GM23248 (cell line): Measurements from ENCODE around the gene KAT8. TPM values are rescaled to one million over a fixed set of nuclear protein-coding genes. Genes with fewer than 3 reads are reported as not detected.
A peak's percentile ranks its signal among the peaks of the same experiment; 100 is the strongest.

Source experiments
- DNase-seq: peaks from one replicate; pipeline ENCODE4 v3.0.0-alpha.2; 2015
- H2AFZ ChIP-seq: fragments of 200-600 bp; sonication (generic); 2 replicates; pipeline ENCODE4 v1.6.1; 2016; ENCODE audit warnings: antibody characterized with exemption
- H3F3A ChIP-seq: fragments of 200-600 bp; sonication (generic); 2 replicates; pipeline ENCODE4 v1.6.1; 2016; ENCODE audit warnings: mild to moderate bottlenecking, antibody characterized with exemption, mixed run types; ENCODE audit not compliant: insufficient read depth
- H3K27ac ChIP-seq: fragments of 200-600 bp; sonication (generic); 2 replicates; pipeline ENCODE4 v1.5.1; 2016; ENCODE audit warnings: mild to moderate bottlenecking
- H3K27me3 ChIP-seq: fragments of 200-600 bp; sonication (generic); replicated peaks from 2 replicates; pipeline ENCODE4 v1.6.1; 2016; ENCODE audit warnings: mild to moderate bottlenecking; ENCODE audit not compliant: insufficient read depth
- H3K36me3 ChIP-seq: fragments of 200-600 bp; sonication (generic); 2 replicates; pipeline ENCODE4 v1.6.1; 2016; ENCODE audit warnings: low read depth, mild to moderate bottlenecking
- H3K4me1 ChIP-seq: fragments of 200-600 bp; sonication (generic); 2 replicates; pipeline ENCODE4 v1.6.1; 2016; ENCODE audit warnings: mild to moderate bottlenecking; ENCODE audit not compliant: insufficient read depth
- H3K4me2 ChIP-seq: fragments of 200-600 bp; sonication (generic); one replicate; pipeline ENCODE4 v1.6.1; 2016; ENCODE audit warnings: mild to moderate bottlenecking; ENCODE audit not compliant: unreplicated experiment
- H3K4me3 ChIP-seq: fragments of 200-600 bp; sonication (generic); 2 replicates; pipeline ENCODE4 v1.5.1; 2016; ENCODE audit warnings: mild to moderate bottlenecking
- H3K79me2 ChIP-seq: fragments of 200-600 bp; sonication (generic); 2 replicates; pipeline ENCODE4 v1.6.1; 2016; ENCODE audit warnings: mild to moderate bottlenecking; ENCODE audit not compliant: insufficient read depth
- H3K9ac ChIP-seq: fragments of 200-600 bp; sonication (generic); 2 replicates; pipeline ENCODE4 v1.6.1; 2016; ENCODE audit warnings: mild to moderate bottlenecking
- H3K9me2 ChIP-seq: fragments of 200-600 bp; sonication (generic); 2 replicates; pipeline ENCODE4 v1.6.1; 2016; ENCODE audit warnings: mixed run types, mild to moderate bottlenecking, moderate library complexity; ENCODE audit not compliant: insufficient read depth
- H3K9me3 ChIP-seq: fragments of 200-600 bp; sonication (generic); one replicate; pipeline ENCODE4 v1.6.1; 2017; ENCODE audit warnings: low read depth
- H4K20me1 ChIP-seq: fragments of 200-600 bp; sonication (generic); 2 replicates; pipeline ENCODE4 v1.6.0; 2016; ENCODE audit not compliant: insufficient read depth
- EZH2 ChIP-seq: fragments of 200-600 bp; sonication (generic); IDR thresholded peaks from 2 replicates; pipeline ENCODE4 v1.6.1; 2018; ENCODE audit warnings: antibody characterized with exemption, mild to moderate bottlenecking; ENCODE audit not compliant: insufficient read depth, poor library complexity, severe bottlenecking
- EZH2phosphoT487 ChIP-seq: fragments of 200-600 bp; sonication (generic); IDR thresholded peaks from 2 replicates; pipeline ENCODE4 v1.6.1; 2018; ENCODE audit warnings: antibody characterized with exemption, moderate library complexity, mild to moderate bottlenecking, low read depth; ENCODE audit not compliant: insufficient read depth
- WGBS, 2 experiments: methylation state at CpG; one replicate each; pipeline ENCODE4 v1.1.6; 2015 to 2017; ENCODE audit warnings: low lambda C conversion rate in 2 of 2, low coverage in 1 of 2; ENCODE audit errors: missing lambda C conversion rate in 2 of 2; 5-methylcytosine and 5-hydroxymethylcytosine counted together
- in situ Hi-C: fragments of 300-500 bp; cut with MboI; formaldehyde crosslinking; loops from 2 replicates; pipeline ENCODE4 v1.15.0; 2020
- polyA plus RNA-seq: library from polyadenylated mRNA; unstranded; fragments of >200 nt; fragmentation: Nextera tagmentation; extraction: Ambion mirVana; gene quantifications from 2 replicates; pipeline ENCODE4 v1.2.1, GENCODE V29; 2016
- total RNA-seq: library from RNA; depleted of rRNA; stranded (reverse); fragments of >200 nt; shearing (Covaris generic); gene quantifications from 2 replicates; pipeline ENCODE4 v1.2.3, GENCODE V29; 2014

The KAT8 gene
- total and polyA plus RNA-seq, 2 experiments from 2014 or later = 18.4 to 50.9 TPM

DNA sequence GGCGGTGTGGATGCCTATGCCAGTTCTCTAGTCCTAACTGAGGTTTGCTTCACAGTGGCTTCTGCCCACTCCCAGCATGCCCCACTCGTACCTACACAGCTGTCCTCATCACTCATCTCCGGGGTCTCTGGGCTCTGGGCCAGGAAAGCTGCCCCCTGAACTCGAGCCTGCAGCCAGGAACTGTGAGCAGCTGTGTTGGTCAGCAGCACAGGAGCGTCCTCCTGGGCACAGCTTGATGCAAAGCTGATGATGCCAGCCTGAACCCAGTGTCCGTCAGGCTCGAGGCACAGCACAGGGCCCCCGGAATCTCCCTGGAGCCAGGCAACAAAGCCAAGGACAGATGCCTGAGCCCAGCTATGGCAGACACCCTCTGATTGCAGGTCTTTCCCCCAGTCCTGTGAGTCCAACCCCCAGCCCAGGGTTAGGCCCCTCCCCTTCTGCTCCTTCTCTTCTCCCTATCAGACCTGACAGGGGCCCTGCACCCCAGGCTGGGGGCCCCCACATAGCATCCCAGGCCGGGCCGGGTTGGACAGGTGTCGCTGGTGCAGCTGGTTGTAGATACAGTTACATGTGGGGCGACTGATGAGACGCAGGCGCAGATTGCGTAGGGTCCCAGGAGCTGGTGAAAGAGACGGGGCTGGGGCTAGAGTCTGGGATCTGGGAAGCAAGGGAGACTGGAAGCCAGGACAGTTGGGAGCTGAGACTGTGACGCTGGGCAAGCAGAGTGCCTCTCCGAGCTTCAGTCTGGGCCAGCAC is 31.4 kb upstream of the KAT8 start:
- 92% methylated on average over 18 of the region's 18 CpGs for WGBS, 2 experiments
- peaks cover 4% of the 10 kb centered on the region for H3F3A ChIP-seq
- H3K9me3 ChIP-seq = no peaks in the 10 kb centered on the region
- no peaks in the 10 kb centered on the region for H3K27me3 ChIP-seq
- no peak overlapping the region for H3K9ac ChIP-seq
- no peaks in the 10 kb centered on the region for H3K9me2 ChIP-seq
- no peaks in the 10 kb centered on the region for H4K20me1 ChIP-seq
- H3K4me1 ChIP-seq = peaks cover 10% of the 10 kb centered on the region
- H3K36me3 ChIP-seq = peaks cover 6% of the 10 kb centered on the region; the same call in 1 of the 2 replicates
- no peak overlapping the region for H3K27ac ChIP-seq
- no peak overlapping the region for H2AFZ ChIP-seq
- in situ Hi-C loops = no loop called here
- TF ChIP-seq EZH2phosphoT487 = no peak
- TF ChIP-seq EZH2 = no peak
- no peak overlapping the region for H3K4me2 ChIP-seq
- H3K79me2 ChIP-seq = peaks cover 54% of the 10 kb centered on the region
- DNase-seq = no peak
- H3K4me3 ChIP-seq = no peak overlapping the region

DNA sequence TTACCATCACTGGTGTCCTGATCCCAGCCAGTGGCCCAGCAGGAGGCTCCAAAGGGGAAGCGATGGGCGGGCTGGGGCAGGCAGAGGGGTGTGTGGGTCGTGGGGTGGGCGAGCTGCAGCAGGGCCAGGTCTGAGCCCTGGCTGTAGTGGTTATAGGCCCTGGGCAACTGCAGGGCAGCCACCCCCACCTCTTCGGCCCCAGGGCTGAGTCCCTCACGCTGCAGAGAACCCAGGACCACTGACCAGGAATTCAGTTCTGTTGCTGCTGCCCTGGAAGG is 30.9 kb upstream of the KAT8 start:
- Histone ChIP-seq H3K79me2 (peaks cover 59% of the 10 kb centered on the region), H3K9me2 (no peaks in the 10 kb centered on the region), H3K4me2 (no peak overlapping the region), H4K20me1 (no peaks in the 10 kb centered on the region), H3K4me1 (peaks cover 15% of the 10 kb centered on the region), H3F3A (peaks cover 9% of the 10 kb centered on the region), H3K27ac (no peak overlapping the region), H3K36me3 (peaks cover 11% of the 10 kb centered on the region; the same call in 1 of the 2 replicates), H3K4me3 (no peak overlapping the region), H2AFZ (no peak overlapping the region), H3K9me3 (no peaks in the 10 kb centered on the region), H3K9ac (no peak overlapping the region), H3K27me3 (no peaks in the 10 kb centered on the region)
- WGBS, 2 experiments = 76 to 90% methylated on average over 4 to 6 of the region's 6 CpGs
- TF ChIP-seq EZH2 = no peak
- no peak for TF ChIP-seq EZH2phosphoT487
- DNase-seq = no peak
- in situ Hi-C loops = no loop called here

DNA sequence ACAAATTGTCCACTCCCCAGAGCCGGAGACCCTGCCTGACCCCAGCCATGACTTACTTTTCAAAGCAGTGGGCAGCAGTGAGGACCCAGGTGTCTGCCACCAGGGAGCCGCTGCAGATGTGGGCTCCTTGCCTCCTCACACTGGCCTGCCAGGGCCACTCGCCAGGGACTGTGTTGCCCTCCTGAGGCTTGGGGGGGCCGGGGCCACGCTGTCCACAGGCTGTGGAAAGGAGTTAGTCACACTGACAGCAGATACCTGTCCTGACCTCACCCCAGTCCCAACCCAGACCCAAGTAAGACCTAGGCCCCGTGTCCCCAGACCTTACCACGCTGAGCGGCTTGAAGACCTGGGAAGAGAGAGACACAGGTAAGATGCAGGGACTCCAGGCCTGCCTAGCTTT is 30.0 kb upstream of the KAT8 start:
- H3K4me2 ChIP-seq = no peak overlapping the region
- no peaks in the 10 kb centered on the region for H3K27me3 ChIP-seq
- no peak for TF ChIP-seq EZH2phosphoT487
- no peaks in the 10 kb centered on the region for H4K20me1 ChIP-seq
- peaks cover 23% of the 10 kb centered on the region for H3K4me1 ChIP-seq
- no peak overlapping the region for H2AFZ ChIP-seq
- no peak overlapping the region for H3K27ac ChIP-seq
- 96 to 97% methylated on average over 8 of the region's 8 CpGs for WGBS, 2 experiments
- no peaks in the 10 kb centered on the region for H3K9me3 ChIP-seq
- no peaks in the 10 kb centered on the region for H3K9me2 ChIP-seq
- H3F3A ChIP-seq = peaks cover 16% of the 10 kb centered on the region
- no peak for DNase-seq
- H3K36me3 ChIP-seq = peaks cover 13% of the 10 kb centered on the region; the same call in 1 of the 2 replicates
- in situ Hi-C loops = no loop called here
- H3K79me2 ChIP-seq = peaks cover 55% of the 10 kb centered on the region
- H3K9ac ChIP-seq = no peak overlapping the region
- no peak overlapping the region for H3K4me3 ChIP-seq

DNA sequence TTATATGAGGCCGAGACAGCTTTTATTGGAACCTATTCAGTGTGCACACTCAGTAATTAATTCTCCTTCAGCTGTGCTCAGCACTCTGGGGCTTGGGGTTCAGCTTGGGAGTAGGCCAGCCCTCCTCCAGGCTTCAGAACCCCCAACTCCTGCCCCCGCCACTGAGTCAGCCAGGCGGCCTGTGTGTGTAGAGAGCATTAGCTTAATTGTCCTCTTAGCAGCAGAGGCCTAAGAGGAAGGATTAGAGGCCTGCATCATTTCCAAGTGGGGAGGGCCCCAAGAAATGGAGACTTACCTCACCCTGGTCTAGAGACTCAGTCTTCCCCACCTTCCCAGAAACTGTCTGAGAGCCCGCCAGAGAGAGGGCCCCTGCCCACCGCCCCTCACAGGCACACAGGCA is 29.5 kb upstream of the KAT8 start:
- Histone ChIP-seq H3K4me3 (no peak overlapping the region), H3K9me2 (no peaks in the 10 kb centered on the region), H2AFZ (no peak overlapping the region), H3K27ac (no peak overlapping the region), H3K79me2 (peaks cover 55% of the 10 kb centered on the region), H3K4me1 (peaks cover 27% of the 10 kb centered on the region), H3K9ac (peak overlapping the region; percentile 14; the same call in 1 of the 2 replicates), H3K9me3 (no peaks in the 10 kb centered on the region), H4K20me1 (no peaks in the 10 kb centered on the region), H3F3A (peaks cover 21% of the 10 kb centered on the region), H3K4me2 (no peak overlapping the region), H3K27me3 (no peaks in the 10 kb centered on the region), H3K36me3 (peaks cover 13% of the 10 kb centered on the region; the same call in 1 of the 2 replicates)
- DNase-seq = no peak
- in situ Hi-C loops = no loop called here
- TF ChIP-seq EZH2 (no peak), EZH2phosphoT487 (no peak)
- 83 to 96% methylated on average over 5 of the region's 5 CpGs for WGBS, 2 experiments
